RWPE2 (cell line): ENCODE results near the gene BABAM2.

ENCODE experiments used
- ATAC-seq: fragments of 200-7000 bp; cut with Tn5 transposase; 3 replicates; pipeline ENCODE4 v1.9.1; 2021; ENCODE audit warnings: low read depth
- DNase-seq: peaks from one replicate; pipeline ENCODE4 v3.0.0-alpha.2; 2020; ENCODE audit warnings: low spot score
- H3K27ac ChIP-seq: fragments of 450-650 bp; 2 replicates; pipeline ENCODE4 v1.5.1; 2017; ENCODE audit warnings: mild to moderate bottlenecking; ENCODE audit not compliant: poor library complexity, severe bottlenecking
- H3K27me3 ChIP-seq: fragments of 250-450 bp; sonication (Bioruptor Pico); 2 replicates; pipeline ENCODE4 v1.5.1; 2021; ENCODE audit warnings: mild to moderate bottlenecking, moderate library complexity; ENCODE audit not compliant: insufficient read depth, poor library complexity, severe bottlenecking
- H3K36me3 ChIP-seq: fragments of 250-450 bp; sonication (Bioruptor Pico); 2 replicates; pipeline ENCODE4 v1.5.1; 2020; ENCODE audit warnings: low read depth, mild to moderate bottlenecking, moderate library complexity
- H3K4me1 ChIP-seq: fragments of 250-450 bp; sonication (Bioruptor Pico); 2 replicates; pipeline ENCODE4 v1.5.1; 2021; ENCODE audit warnings: mild to moderate bottlenecking, moderate library complexity; ENCODE audit not compliant: insufficient read depth, poor library complexity, severe bottlenecking
- H3K4me3 ChIP-seq: fragments of 250-450 bp; sonication (Bioruptor Pico); 2 replicates; pipeline ENCODE4 v1.5.1; 2021; ENCODE audit warnings: mild to moderate bottlenecking, moderate library complexity; ENCODE audit not compliant: severe bottlenecking
- H3K9me3 ChIP-seq: fragments of 250-450 bp; sonication (Bioruptor Pico); 2 replicates; pipeline ENCODE4 v1.5.1; 2021; ENCODE audit warnings: mild to moderate bottlenecking, moderate library complexity; ENCODE audit not compliant: severe bottlenecking
- TF ChIP-seq, protein P1 (sequence below): fragments of 450-650 bp; IDR thresholded peaks from one replicate; pipeline ENCODE4 v1.5.1; 2017; ENCODE audit warnings: mild to moderate bottlenecking, moderate library complexity; ENCODE audit not compliant: poor library complexity, severe bottlenecking

BABAM2 gene

DNA sequence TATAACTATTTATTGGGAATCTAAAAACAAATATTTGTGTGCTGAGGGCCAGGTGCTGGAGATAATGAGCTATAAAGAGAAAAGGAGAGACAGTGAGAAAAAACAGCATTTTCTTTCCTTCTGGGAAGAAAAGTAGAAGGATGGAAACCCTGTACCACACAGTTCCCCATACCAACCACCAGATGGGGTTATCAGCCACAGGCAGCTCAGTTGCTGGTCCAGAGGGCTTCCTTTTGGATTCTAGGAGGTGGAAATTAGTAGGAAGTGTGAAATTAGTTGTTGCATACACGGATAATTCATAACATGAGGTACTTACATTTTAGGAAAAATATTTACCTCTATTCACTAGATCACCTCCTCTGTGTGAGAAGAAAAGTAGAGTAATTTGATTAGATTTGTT, 265.1 kb downstream of the BABAM2 start:
- H3K4me3 ChIP-seq: no peak overlapping the region
- H3K4me1 ChIP-seq: peaks cover 8% of the 10 kb centered on the region
- no peak overlapping the region for H3K27ac ChIP-seq
- TF ChIP-seq, protein P1, sequence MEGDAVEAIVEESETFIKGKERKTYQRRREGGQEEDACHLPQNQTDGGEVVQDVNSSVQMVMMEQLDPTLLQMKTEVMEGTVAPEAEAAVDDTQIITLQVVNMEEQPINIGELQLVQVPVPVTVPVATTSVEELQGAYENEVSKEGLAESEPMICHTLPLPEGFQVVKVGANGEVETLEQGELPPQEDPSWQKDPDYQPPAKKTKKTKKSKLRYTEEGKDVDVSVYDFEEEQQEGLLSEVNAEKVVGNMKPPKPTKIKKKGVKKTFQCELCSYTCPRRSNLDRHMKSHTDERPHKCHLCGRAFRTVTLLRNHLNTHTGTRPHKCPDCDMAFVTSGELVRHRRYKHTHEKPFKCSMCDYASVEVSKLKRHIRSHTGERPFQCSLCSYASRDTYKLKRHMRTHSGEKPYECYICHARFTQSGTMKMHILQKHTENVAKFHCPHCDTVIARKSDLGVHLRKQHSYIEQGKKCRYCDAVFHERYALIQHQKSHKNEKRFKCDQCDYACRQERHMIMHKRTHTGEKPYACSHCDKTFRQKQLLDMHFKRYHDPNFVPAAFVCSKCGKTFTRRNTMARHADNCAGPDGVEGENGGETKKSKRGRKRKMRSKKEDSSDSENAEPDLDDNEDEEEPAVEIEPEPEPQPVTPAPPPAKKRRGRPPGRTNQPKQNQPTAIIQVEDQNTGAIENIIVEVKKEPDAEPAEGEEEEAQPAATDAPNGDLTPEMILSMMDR: peak; percentile 37
- ATAC-seq (no peak), DNase-seq (no peak)
- no peaks in the 10 kb centered on the region for H3K9me3 ChIP-seq
- H3K36me3 ChIP-seq: no peaks in the 10 kb centered on the region; the same call in 1 of the 2 replicates
- no peaks in the 10 kb centered on the region for H3K27me3 ChIP-seq

DNA sequence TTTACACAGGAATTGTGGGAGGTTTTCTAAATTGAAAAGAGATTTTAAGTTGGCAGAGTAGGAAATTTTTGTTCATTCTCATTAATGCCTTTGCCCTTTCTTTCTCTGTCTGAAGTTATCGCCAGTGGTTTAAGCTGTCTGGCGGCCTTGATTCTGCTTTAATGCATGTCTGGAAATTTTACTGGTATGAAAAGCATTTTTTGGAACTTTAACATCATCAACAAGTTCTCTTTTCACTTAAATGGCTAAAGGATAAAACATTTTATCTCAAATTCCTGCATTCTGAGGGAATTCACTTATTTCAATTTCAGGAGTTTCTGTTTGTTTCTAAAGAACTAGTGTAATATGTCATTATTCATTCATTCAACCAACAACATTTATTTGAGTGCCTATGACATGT, 268.3 kb downstream of the BABAM2 start:
- ATAC-seq: no peak
- H3K36me3 ChIP-seq: no peaks in the 10 kb centered on the region; the same call in 1 of the 2 replicates
- DNase-seq: no peak
- H3K4me3 ChIP-seq: no peak overlapping the region
- no peaks in the 10 kb centered on the region for H3K27me3 ChIP-seq
- H3K27ac ChIP-seq: no peak overlapping the region
- peaks cover 16% of the 10 kb centered on the region for H3K4me1 ChIP-seq
- TF ChIP-seq, protein P1: no peak
- H3K9me3 ChIP-seq: no peaks in the 10 kb centered on the region

DNA sequence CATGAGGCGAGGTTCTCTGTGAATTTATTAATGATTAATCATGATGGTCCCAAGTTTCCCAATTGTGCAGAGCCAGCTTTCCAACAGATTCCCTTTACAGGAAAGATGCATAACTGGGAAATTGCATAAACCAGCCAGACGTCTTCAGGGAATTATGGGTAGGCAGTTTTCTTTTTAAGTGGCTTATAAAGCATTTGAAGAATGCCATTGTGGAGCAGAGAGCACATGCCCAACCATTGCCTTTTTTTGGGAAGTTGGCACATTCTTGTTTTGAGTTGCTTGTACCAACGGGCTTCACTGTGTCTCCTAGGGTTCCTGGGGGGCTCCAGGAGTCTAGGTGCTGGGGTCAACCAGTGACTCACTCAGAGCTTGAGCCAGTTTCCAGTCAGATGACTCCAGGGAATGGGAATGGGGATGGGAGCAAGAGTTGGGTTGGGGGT, 270.5 kb downstream of the BABAM2 start:
- ATAC-seq: peak; percentile 69
- Histone ChIP-seq H3K36me3 (no peaks in the 10 kb centered on the region; the same call in 1 of the 2 replicates), H3K27ac (peak overlapping the region; percentile 63), H3K4me1 (peaks cover 16% of the 10 kb centered on the region), H3K9me3 (no peaks in the 10 kb centered on the region), H3K27me3 (no peaks in the 10 kb centered on the region), H3K4me3 (no peak overlapping the region)
- no peak for DNase-seq
- TF ChIP-seq, protein P1: no peak

DNA sequence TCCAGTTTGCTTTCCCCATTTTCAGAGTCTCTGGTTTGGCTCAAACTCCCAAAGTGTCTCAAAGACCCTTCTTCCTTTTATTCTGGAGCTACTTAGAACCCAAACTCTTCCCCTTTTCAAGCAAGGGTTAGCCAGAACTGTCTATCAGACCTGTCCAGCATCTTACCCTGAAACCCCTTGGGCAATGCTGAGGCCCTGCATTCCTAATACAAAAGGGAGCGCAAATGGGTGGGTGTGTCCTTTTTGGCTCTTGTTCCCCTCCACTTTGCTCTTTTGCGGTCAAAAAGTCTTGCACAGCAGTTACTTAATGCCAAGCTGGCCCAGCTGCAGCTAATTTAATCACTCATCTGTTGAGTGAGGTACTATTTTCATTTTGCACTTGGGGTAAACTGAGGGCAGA, 270.9 kb downstream of the BABAM2 start:
- H3K27ac ChIP-seq: peak overlapping the region; percentile 63
- DNase-seq (no peak), ATAC-seq (peak; percentile 63)
- H3K4me1 ChIP-seq: peaks cover 16% of the 10 kb centered on the region
- TF ChIP-seq, protein P1: no peak
- H3K27me3 ChIP-seq: no peaks in the 10 kb centered on the region
- H3K9me3 ChIP-seq: no peaks in the 10 kb centered on the region
- H3K4me3 ChIP-seq: no peak overlapping the region
- no peaks in the 10 kb centered on the region; the same call in 1 of the 2 replicates for H3K36me3 ChIP-seq

DNA sequence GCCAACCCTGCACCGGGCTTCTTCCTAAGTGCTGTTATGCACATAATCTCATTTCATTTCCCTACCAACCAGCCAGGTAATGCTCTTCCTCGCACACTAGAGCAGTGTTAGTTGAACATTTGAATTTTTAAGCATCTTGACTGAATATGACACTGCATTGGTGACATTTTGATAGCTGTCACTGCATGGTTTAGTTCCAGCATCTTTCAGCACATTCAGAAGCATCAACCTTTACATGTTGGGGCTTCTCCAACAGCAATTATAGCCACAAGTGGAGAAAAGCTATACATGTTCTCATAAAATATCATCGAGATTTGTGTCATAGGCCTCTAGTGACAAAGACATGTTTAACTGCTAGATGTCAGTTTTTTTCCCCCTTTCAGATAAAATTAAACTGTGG, 272.0 kb downstream of the BABAM2 start:
- no peak for DNase-seq
- no peak overlapping the region for H3K4me3 ChIP-seq
- no peak overlapping the region for H3K27ac ChIP-seq
- ATAC-seq: no peak
- H3K36me3 ChIP-seq: no peaks in the 10 kb centered on the region
- no peaks in the 10 kb centered on the region for H3K27me3 ChIP-seq
- TF ChIP-seq, protein P1: no peak
- no peaks in the 10 kb centered on the region for H3K9me3 ChIP-seq
- H3K4me1 ChIP-seq: peaks cover 24% of the 10 kb centered on the region
